Suprapubic skin (tissue), 4 donors: ENCODE data around the gene HBP1.
A peak's percentile ranks its signal among the peaks of the same experiment; 100 is the strongest.

Experiments
- CTCF ChIP-seq, 2 donors: fragments of 200-600 bp in 1 of 2; fragments of 450-650 bp in 1 of 2; sonication (generic) in 1 of 2; IDR thresholded peaks; one replicate each; pipeline ENCODE4 v1.5.1; 2016 to 2019; ENCODE audit warnings: antibody characterized with exemption in 2 of 2, mild to moderate bottlenecking in 1 of 2, moderate library complexity in 1 of 2
- POLR2A ChIP-seq, 2 donors: fragments of 450-650 bp; IDR thresholded peaks; one replicate each; pipeline ENCODE4 v1.6.1; 2017; ENCODE audit warnings: antibody characterized with exemption in 2 of 2, mild to moderate bottlenecking in 2 of 2, moderate library complexity in 2 of 2
- POLR2AphosphoS5 ChIP-seq, 3 donors: sonication (generic); formaldehyde crosslinking; IDR thresholded peaks; one replicate each; pipeline ENCODE4 v1.6.1; 2017; ENCODE audit warnings: antibody characterized with exemption in 3 of 3

DNA sequence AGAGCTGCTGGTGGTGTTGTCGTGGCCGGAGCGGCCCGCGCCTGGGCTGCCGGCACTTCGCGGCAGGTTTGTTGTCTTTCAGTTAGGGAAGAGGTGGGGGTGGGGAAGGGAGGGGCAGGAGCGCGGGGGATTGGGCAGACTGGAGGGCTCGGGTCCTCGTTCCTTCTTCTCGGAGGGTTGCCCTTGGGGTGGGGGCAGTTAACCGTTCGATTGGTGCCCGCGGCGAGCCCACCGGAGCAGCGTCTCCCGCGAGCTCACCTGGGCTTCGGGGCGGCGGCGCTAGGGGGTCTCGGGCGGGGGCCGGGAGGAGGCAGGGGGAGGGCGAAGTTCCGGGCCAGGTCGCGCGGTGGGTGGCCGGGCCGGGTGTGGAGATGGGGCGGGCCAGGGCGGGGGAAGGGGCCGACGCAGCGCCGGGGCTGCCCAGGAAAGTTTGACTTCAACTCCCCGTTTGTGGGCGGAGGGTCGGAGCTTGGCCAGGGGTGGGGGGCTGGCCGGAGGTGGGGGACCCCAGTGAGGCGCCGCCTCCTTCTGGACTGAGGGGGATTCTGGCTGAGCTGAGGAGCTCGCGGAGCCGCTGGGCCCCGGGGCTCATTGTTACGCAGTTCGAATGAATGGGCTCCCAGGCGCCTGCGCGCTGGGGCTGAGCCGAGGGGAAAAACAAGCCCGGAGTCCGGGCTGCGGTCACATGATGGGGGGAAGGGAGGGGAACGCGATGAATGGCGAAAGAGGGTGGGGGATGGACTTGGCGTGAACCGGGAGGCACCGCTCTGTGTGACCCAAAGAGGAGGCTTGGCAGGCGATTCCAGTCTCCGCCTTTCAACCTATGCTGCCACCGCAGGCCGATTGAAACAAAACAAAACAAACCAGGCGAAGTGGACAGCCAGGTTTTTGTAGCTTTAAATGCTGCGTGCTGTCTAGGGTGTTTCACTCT, 582 bp downstream of the HBP1 start:
- TF ChIP-seq CTCF (IDR thresholded peaks at IDR 0.05) (no peak), POLR2A (IDR thresholded peaks at IDR 0.05) (peak in 1 of 2 donors; percentile 45), POLR2AphosphoS5 (IDR thresholded peaks at IDR 0.05) (peak; percentile 19 to 90 (median 69))
